MM.1S (cell line): ENCODE results near the gene TPCN1.

Experiments
- DNase-seq: peaks from one replicate; pipeline ENCODE4 v3.0.0-alpha.2; 2015
- H2AFZ ChIP-seq: fragments of 300-600 bp; sonication (generic); 2 replicates; pipeline ENCODE4 v1.6.0; 2016; ENCODE audit warnings: antibody characterized with exemption, low read length
- H3F3A ChIP-seq: fragments of 300-600 bp; sonication (generic); 2 replicates; pipeline ENCODE4 v1.6.1; 2016; ENCODE audit warnings: mild to moderate bottlenecking, antibody characterized with exemption, low read length, moderate library complexity, mixed read lengths; ENCODE audit not compliant: insufficient read depth
- H3K27ac ChIP-seq: fragments of 300-600 bp; sonication (generic); 2 replicates; pipeline ENCODE4 v1.5.1; 2016; ENCODE audit warnings: mild to moderate bottlenecking, low read length
- H3K27me3 ChIP-seq: fragments of 300-600 bp; sonication (generic); replicated peaks from 2 replicates; pipeline ENCODE4 v1.6.0; 2016; ENCODE audit warnings: low read length; ENCODE audit not compliant: insufficient read depth
- H3K36me3 ChIP-seq: fragments of 300-600 bp; sonication (generic); replicated peaks from 2 replicates; pipeline ENCODE4 v1.6.1; 2016; ENCODE audit warnings: mild to moderate bottlenecking, low read length, mixed read lengths; ENCODE audit not compliant: insufficient read depth
- H3K4me1 ChIP-seq: fragments of 300-600 bp; sonication (generic); 2 replicates; pipeline ENCODE4 v1.6.1; 2016; ENCODE audit warnings: low read length, mixed read lengths
- H3K4me2 ChIP-seq: fragments of 300-600 bp; sonication (generic); 2 replicates; pipeline ENCODE4 v1.6.0; 2016; ENCODE audit warnings: low read depth, low read length
- H3K4me3 ChIP-seq: fragments of 300-600 bp; sonication (generic); 2 replicates; pipeline ENCODE4 v1.5.1; 2016; ENCODE audit warnings: low read length, mixed read lengths
- H3K79me2 ChIP-seq: fragments of 300-600 bp; sonication (generic); 2 replicates; pipeline ENCODE4 v1.6.1; 2016; ENCODE audit warnings: mixed run types, low read length, mixed read lengths
- H3K9ac ChIP-seq: fragments of 300-600 bp; sonication (generic); 2 replicates; pipeline ENCODE4 v1.6.1; 2016; ENCODE audit warnings: low read length, mixed read lengths
- H3K9me2 ChIP-seq: fragments of 300-600 bp; sonication (generic); replicated peaks from 2 replicates; pipeline ENCODE4 v1.6.1; 2016; ENCODE audit warnings: mild to moderate bottlenecking, low read length, mixed read lengths; ENCODE audit not compliant: insufficient read depth
- H3K9me3 ChIP-seq: fragments of 300-600 bp; sonication (generic); replicated peaks from 2 replicates; pipeline ENCODE4 v1.6.1; 2016; ENCODE audit warnings: mild to moderate bottlenecking, low read length, mixed read lengths; ENCODE audit not compliant: insufficient read depth
- H4K20me1 ChIP-seq: fragments of 300-600 bp; sonication (generic); 2 replicates; pipeline ENCODE4 v1.6.1; 2016; ENCODE audit warnings: mild to moderate bottlenecking, low read length, moderate library complexity, mixed read lengths; ENCODE audit not compliant: insufficient read depth
- EZH2 ChIP-seq: fragments of 300-600 bp; sonication (generic); optimal IDR thresholded peaks from 2 replicates; pipeline ENCODE3; 2017; ENCODE audit warnings: low read depth, mild to moderate bottlenecking, antibody characterized with exemption, low read length, mixed read lengths
- EZH2phosphoT487 ChIP-seq: fragments of 300-600 bp; sonication (generic); IDR thresholded peaks from 2 replicates; pipeline ENCODE4 v1.6.1; 2018; ENCODE audit warnings: antibody characterized with exemption, low read length
- TF ChIP-seq, protein P1 (sequence below): fragments of 300-600 bp; sonication (generic); IDR thresholded peaks from 2 replicates; pipeline ENCODE4 v1.5.1; 2016; ENCODE audit warnings: antibody characterized with exemption, low read length, mixed read lengths

TPCN1 gene

GRCh38 chr12:113252494-113252893, 31.2 kb downstream of the TPCN1 start:
- Histone ChIP-seq H3K4me1 (no peaks in the 10 kb centered on the region), H3K27me3 (no peaks in the 10 kb centered on the region), H2AFZ (no peak overlapping the region), H3K9me2 (no peaks in the 10 kb centered on the region), H3K9me3 (no peaks in the 10 kb centered on the region), H3K27ac (no peak overlapping the region), H3F3A (no peaks in the 10 kb centered on the region), H3K4me2 (no peak overlapping the region), H3K4me3 (no peak overlapping the region), H4K20me1 (no peaks in the 10 kb centered on the region), H3K9ac (no peak overlapping the region), H3K36me3 (no peaks in the 10 kb centered on the region), H3K79me2 (no peaks in the 10 kb centered on the region)
- no peak for DNase-seq
- no peak for TF ChIP-seq EZH2
- no peak for TF ChIP-seq EZH2phosphoT487
- TF ChIP-seq, protein P1, sequence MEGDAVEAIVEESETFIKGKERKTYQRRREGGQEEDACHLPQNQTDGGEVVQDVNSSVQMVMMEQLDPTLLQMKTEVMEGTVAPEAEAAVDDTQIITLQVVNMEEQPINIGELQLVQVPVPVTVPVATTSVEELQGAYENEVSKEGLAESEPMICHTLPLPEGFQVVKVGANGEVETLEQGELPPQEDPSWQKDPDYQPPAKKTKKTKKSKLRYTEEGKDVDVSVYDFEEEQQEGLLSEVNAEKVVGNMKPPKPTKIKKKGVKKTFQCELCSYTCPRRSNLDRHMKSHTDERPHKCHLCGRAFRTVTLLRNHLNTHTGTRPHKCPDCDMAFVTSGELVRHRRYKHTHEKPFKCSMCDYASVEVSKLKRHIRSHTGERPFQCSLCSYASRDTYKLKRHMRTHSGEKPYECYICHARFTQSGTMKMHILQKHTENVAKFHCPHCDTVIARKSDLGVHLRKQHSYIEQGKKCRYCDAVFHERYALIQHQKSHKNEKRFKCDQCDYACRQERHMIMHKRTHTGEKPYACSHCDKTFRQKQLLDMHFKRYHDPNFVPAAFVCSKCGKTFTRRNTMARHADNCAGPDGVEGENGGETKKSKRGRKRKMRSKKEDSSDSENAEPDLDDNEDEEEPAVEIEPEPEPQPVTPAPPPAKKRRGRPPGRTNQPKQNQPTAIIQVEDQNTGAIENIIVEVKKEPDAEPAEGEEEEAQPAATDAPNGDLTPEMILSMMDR, result no peak

- Histone ChIP-seq H4K20me1 (no peaks in the 10 kb centered on the region), H3K36me3 (no peaks in the 10 kb centered on the region)
- TF ChIP-seq EZH2 (no peak), EZH2phosphoT487 (no peak)
Observed at GRCh38 chr12:113253532-113254285, 32.4 kb downstream of the TPCN1 start.

DNA sequence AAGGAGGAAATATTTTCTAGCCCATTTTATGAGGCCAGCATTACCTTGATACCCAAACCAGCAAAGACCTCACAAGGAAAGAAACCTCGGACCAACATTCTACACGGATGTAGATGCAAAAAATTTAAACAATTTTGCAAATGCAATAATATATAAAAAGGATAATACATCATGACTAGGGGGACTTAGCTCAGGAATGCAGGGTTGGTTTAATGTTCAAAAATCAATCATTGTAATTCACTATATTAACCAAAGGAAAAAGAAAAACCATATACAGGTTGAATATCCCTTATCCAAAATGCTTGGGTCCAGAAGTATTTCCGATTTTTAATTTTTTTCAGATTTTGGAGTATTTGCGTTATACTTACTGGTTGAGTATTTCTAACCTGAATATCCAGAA, 33.0 kb downstream of the TPCN1 start:
- H3K9ac ChIP-seq, result no peak overlapping the region
- H3K36me3 ChIP-seq, result no peaks in the 10 kb centered on the region
- no peak overlapping the region for H2AFZ ChIP-seq
- H3K27me3 ChIP-seq, result no peaks in the 10 kb centered on the region
- no peaks in the 10 kb centered on the region for H3F3A ChIP-seq
- H3K4me1 ChIP-seq, result no peaks in the 10 kb centered on the region
- H3K4me3 ChIP-seq, result no peak overlapping the region
- H3K4me2 ChIP-seq, result no peak overlapping the region
- H4K20me1 ChIP-seq, result no peaks in the 10 kb centered on the region
- H3K9me2 ChIP-seq, result no peaks in the 10 kb centered on the region
- TF ChIP-seq EZH2, result no peak
- TF ChIP-seq, protein P1, result no peak
- TF ChIP-seq EZH2phosphoT487, result no peak
- H3K9me3 ChIP-seq, result no peaks in the 10 kb centered on the region
- DNase-seq, result no peak
- no peaks in the 10 kb centered on the region for H3K79me2 ChIP-seq
- no peak overlapping the region for H3K27ac ChIP-seq

More at GRCh38 chr12:113253532-113254285, 32.4 kb downstream of the TPCN1 start:
- H3K4me2 ChIP-seq, result no peak overlapping the region
- no peak overlapping the region for H3K27ac ChIP-seq
- H3K9me3 ChIP-seq, result no peaks in the 10 kb centered on the region
- H3K79me2 ChIP-seq, result no peaks in the 10 kb centered on the region
- no peak overlapping the region for H3K4me3 ChIP-seq
- no peaks in the 10 kb centered on the region for H3F3A ChIP-seq
- no peak overlapping the region for H3K9ac ChIP-seq
- DNase-seq, result no peak
- no peaks in the 10 kb centered on the region for H3K4me1 ChIP-seq
- H3K9me2 ChIP-seq, result no peaks in the 10 kb centered on the region
- H2AFZ ChIP-seq, result no peak overlapping the region
- H3K27me3 ChIP-seq, result no peaks in the 10 kb centered on the region

DNA sequence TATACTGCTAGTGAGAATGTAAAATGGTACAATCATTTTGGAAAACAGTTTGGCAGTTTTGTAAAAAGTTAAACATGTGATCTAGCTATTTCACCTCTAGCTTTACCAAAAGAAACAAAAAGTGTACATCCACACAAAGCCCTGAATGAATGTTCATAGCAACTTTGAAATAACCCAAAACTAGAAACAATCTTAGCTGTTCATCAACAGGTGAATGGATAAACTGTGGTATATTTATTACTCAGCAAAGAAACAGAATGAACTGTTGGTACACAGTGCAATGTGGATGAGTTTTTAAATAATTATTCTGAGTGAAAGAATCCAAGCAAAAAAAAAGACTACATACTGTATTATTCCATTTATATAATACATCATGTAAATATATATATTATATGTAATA, 36.3 kb downstream of the TPCN1 start:
- no peak overlapping the region for H3K27ac ChIP-seq
- H3K79me2 ChIP-seq, result no peaks in the 10 kb centered on the region
- TF ChIP-seq, protein P1, result no peak
- TF ChIP-seq EZH2 (no peak), EZH2phosphoT487 (no peak)
- no peaks in the 10 kb centered on the region for H4K20me1 ChIP-seq
- no peak overlapping the region for H2AFZ ChIP-seq
- no peaks in the 10 kb centered on the region for H3K9me2 ChIP-seq
- no peak overlapping the region for H3K4me2 ChIP-seq
- no peak overlapping the region for H3K9ac ChIP-seq
- H3K4me3 ChIP-seq, result no peak overlapping the region
- H3F3A ChIP-seq, result no peaks in the 10 kb centered on the region
- no peak for DNase-seq
- H3K36me3 ChIP-seq, result no peaks in the 10 kb centered on the region
- no peaks in the 10 kb centered on the region for H3K27me3 ChIP-seq
- H3K4me1 ChIP-seq, result no peaks in the 10 kb centered on the region
- H3K9me3 ChIP-seq, result no peaks in the 10 kb centered on the region
